ENCODE data around the gene GPR148. TPM values are rescaled to one million over a fixed set of nuclear protein-coding genes. Genes with fewer than 3 reads are reported as not detected.

GPR148 gene
- polyA plus RNA-seq, 1 donor (not counting 4 experiments of a cell fraction or from before 2014, with no cell fraction given) = not detected

- Histone ChIP-seq H3K4me3 (ENCODE audit: control insufficient read depth in 2 of 3, extremely low read depth in 1 of 3, insufficient read depth in 2 of 3, low read depth in 1 of 3, low read length in 3 of 3) (no peak overlapping the region), H3K27me3 (ENCODE audit: control insufficient read depth, extremely low read depth, insufficient read depth, low read length) (no peaks in the 10 kb centered on the region), H2AFZ (ENCODE audit: control insufficient read depth, low read length) (no peak overlapping the region), H3K9me3 (ENCODE audit: control insufficient read depth, low read depth, low read length) (no peaks in the 10 kb centered on the region), H3K9ac (ENCODE audit: control insufficient read depth, extremely low read depth, insufficient read depth, low read length) (no peak overlapping the region), H4K20me1 (ENCODE audit: control insufficient read depth, extremely low read depth, insufficient read depth, low read length) (no peaks in the 10 kb centered on the region), H3K79me2 (ENCODE audit: control insufficient read depth, insufficient read depth, low read length) (no peaks in the 10 kb centered on the region), H3K4me1 (ENCODE audit: control insufficient read depth, extremely low read depth, insufficient read depth, low read length) (no peaks in the 10 kb centered on the region), H3K27ac (ENCODE audit: control insufficient read depth, insufficient read depth, low read length) (no peak overlapping the region), H3K9me1 (ENCODE audit: control insufficient read depth, extremely low read depth, insufficient read depth, low read length) (no peaks in the 10 kb centered on the region), H3K36me3 (ENCODE audit: control insufficient read depth in 2 of 2, extremely low read depth in 1 of 2, insufficient read depth in 2 of 2, low read length in 2 of 2) (no peaks in the 10 kb centered on the region), H3K4me2 (ENCODE audit: control insufficient read depth, extremely low read depth, insufficient read depth, low read depth, low read length) (no peak overlapping the region)
- FAIRE-seq (no peak), DNase-seq (ENCODE audit: low read depth, low spot score) (no peak)
- TF ChIP-seq CTCF (optimal IDR thresholded peaks at IDR 0.05 in 1 of 3, IDR thresholded peaks at IDR 0.05 in 1 of 3, conservative IDR thresholded peaks at IDR 0.05 in 1 of 3; ENCODE audit: extremely low read depth in 1 of 3, insufficient read depth in 2 of 3, low read length in 3 of 3) (no peak), EZH2 (IDR thresholded peaks at IDR 0.05; ENCODE audit: low read length) (no peak)
- dilution Hi-C loops (cut with MboI; ENCODE audit: extremely low pct_ligation_motif_present, low sequenced_read_pairs) = no loop called here
Observed at GRCh38 chr2:130749078-130749477, 20.2 kb downstream of the GPR148 start.

- H3K9ac ChIP-seq (ENCODE audit: control insufficient read depth, extremely low read depth, insufficient read depth, low read length) = no peak overlapping the region
- H2AFZ ChIP-seq (ENCODE audit: control insufficient read depth, low read length) = no peak overlapping the region
- peaks cover 3% of the 10 kb centered on the region for H3K27me3 ChIP-seq (ENCODE audit: control insufficient read depth, extremely low read depth, insufficient read depth, low read length)
- no peak overlapping the region for H3K4me3 ChIP-seq (ENCODE audit: control insufficient read depth in 2 of 3, extremely low read depth in 1 of 3, insufficient read depth in 2 of 3, low read depth in 1 of 3, low read length in 3 of 3)
- no peaks in the 10 kb centered on the region for H3K9me3 ChIP-seq (ENCODE audit: control insufficient read depth, low read depth, low read length)
- no peak overlapping the region for H3K4me2 ChIP-seq (ENCODE audit: control insufficient read depth, extremely low read depth, insufficient read depth, low read depth, low read length)
- dilution Hi-C loops (cut with MboI; ENCODE audit: extremely low pct_ligation_motif_present, low sequenced_read_pairs) = no loop called here
- DNase-seq (ENCODE audit: low read depth, low spot score) (no peak), FAIRE-seq (no peak)
- no peak overlapping the region for H3K27ac ChIP-seq (ENCODE audit: control insufficient read depth, insufficient read depth, low read length)
- no peaks in the 10 kb centered on the region for H3K36me3 ChIP-seq (ENCODE audit: control insufficient read depth in 2 of 2, extremely low read depth in 1 of 2, insufficient read depth in 2 of 2, low read length in 2 of 2)
- no peaks in the 10 kb centered on the region for H3K4me1 ChIP-seq (ENCODE audit: control insufficient read depth, extremely low read depth, insufficient read depth, low read length)
- H3K9me1 ChIP-seq (ENCODE audit: control insufficient read depth, extremely low read depth, insufficient read depth, low read length) = no peaks in the 10 kb centered on the region
- TF ChIP-seq EZH2 (IDR thresholded peaks at IDR 0.05; ENCODE audit: low read length) (no peak), CTCF (optimal IDR thresholded peaks at IDR 0.05 in 1 of 3, IDR thresholded peaks at IDR 0.05 in 1 of 3, conservative IDR thresholded peaks at IDR 0.05 in 1 of 3; ENCODE audit: extremely low read depth in 1 of 3, insufficient read depth in 2 of 3, low read length in 3 of 3) (no peak)
- H3K79me2 ChIP-seq (ENCODE audit: control insufficient read depth, insufficient read depth, low read length) = no peaks in the 10 kb centered on the region
- no peaks in the 10 kb centered on the region for H4K20me1 ChIP-seq (ENCODE audit: control insufficient read depth, extremely low read depth, insufficient read depth, low read length)
Observed at GRCh38 chr2:130749641-130750040, 20.8 kb downstream of the GPR148 start.
